ENCODE results near the gene ITCH. TPM values are rescaled to one million over a fixed set of nuclear protein-coding genes. Genes with fewer than 3 reads are reported as not detected.
"Not testable (repeated sequence)": the region's sequence is repeated elsewhere in the genome, so short reads cannot be mapped to it uniquely, and the experiment has no call there.

The ITCH gene
- total RNA-seq, 4 donors from 2014 or later: 50.3 to 64.3 (median 52.8) TPM

GRCh38 chr20:34495307-34495706 lies 132.2 kb downstream of the ITCH start:
- Histone ChIP-seq H3K4me1 (no peaks in the 10 kb centered on the region), H3K9me3 (peaks cover 0 to 4% (median 1%) of the 10 kb centered on the region in 4 donors), H3K27me3 (no peaks in the 10 kb centered on the region), H3K36me3 (peaks cover 7 to 89% (median 56%) of the 10 kb centered on the region in 4 donors), H3K4me3 (no peak overlapping the region), H3K27ac (replicated peaks in 1 of 4) (no peak overlapping the region)
- no peak for TF ChIP-seq EP300 (IDR thresholded peaks at IDR 0.05)
- no peak for TF ChIP-seq POLR2A (IDR thresholded peaks at IDR 0.05; ENCODE audit: low read depth)
- TF ChIP-seq, protein P1, sequence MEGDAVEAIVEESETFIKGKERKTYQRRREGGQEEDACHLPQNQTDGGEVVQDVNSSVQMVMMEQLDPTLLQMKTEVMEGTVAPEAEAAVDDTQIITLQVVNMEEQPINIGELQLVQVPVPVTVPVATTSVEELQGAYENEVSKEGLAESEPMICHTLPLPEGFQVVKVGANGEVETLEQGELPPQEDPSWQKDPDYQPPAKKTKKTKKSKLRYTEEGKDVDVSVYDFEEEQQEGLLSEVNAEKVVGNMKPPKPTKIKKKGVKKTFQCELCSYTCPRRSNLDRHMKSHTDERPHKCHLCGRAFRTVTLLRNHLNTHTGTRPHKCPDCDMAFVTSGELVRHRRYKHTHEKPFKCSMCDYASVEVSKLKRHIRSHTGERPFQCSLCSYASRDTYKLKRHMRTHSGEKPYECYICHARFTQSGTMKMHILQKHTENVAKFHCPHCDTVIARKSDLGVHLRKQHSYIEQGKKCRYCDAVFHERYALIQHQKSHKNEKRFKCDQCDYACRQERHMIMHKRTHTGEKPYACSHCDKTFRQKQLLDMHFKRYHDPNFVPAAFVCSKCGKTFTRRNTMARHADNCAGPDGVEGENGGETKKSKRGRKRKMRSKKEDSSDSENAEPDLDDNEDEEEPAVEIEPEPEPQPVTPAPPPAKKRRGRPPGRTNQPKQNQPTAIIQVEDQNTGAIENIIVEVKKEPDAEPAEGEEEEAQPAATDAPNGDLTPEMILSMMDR (IDR thresholded peaks at IDR 0.05): no peak
- TF ChIP-seq POLR2AphosphoS5 (IDR thresholded peaks at IDR 0.05): no peak
- intact Hi-C loops (cut with DNase I): no loop called here
- 95% methylated on average over 7 of the region's 7 CpGs for WGBS
- no peak for DNase-seq (ENCODE audit: extremely low spot score)

GRCh38 chr20:34495916-34496315 lies 132.8 kb downstream of the ITCH start:
- H3K36me3 ChIP-seq: peaks cover 3 to 89% (median 53%) of the 10 kb centered on the region in 4 donors
- peaks cover 0 to 10% (median 1%) of the 10 kb centered on the region in 4 donors for H3K9me3 ChIP-seq
- H3K4me1 ChIP-seq: no peaks in the 10 kb centered on the region
- intact Hi-C loops (cut with DNase I): no loop called here
- TF ChIP-seq POLR2A (IDR thresholded peaks at IDR 0.05; ENCODE audit: low read depth) (no peak), POLR2AphosphoS5 (IDR thresholded peaks at IDR 0.05) (no peak), EP300 (IDR thresholded peaks at IDR 0.05) (no peak)
- TF ChIP-seq, protein P1 (IDR thresholded peaks at IDR 0.05): no peak
- 90% methylated on average over 1 of the region's 1 CpG for WGBS
- no peak for DNase-seq (ENCODE audit: extremely low spot score)
- no peaks in the 10 kb centered on the region for H3K27me3 ChIP-seq
- no peak overlapping the region for H3K4me3 ChIP-seq
- H3K27ac ChIP-seq (replicated peaks in 1 of 4): no peak overlapping the region

GRCh38 chr20:34497596-34497995 lies 134.5 kb downstream of the ITCH start:
- 98% methylated on average over 6 of the region's 6 CpGs for WGBS
- DNase-seq (ENCODE audit: extremely low spot score); H3K4me1 ChIP-seq; H3K27me3 ChIP-seq; H3K4me3 ChIP-seq; intact Hi-C loops (cut with DNase I); H3K27ac ChIP-seq (replicated peaks in 1 of 4): not testable (repeated sequence)
- Histone ChIP-seq H3K36me3 (peaks cover 3 to 85% (median 44%) of the 10 kb centered on the region in 4 donors), H3K9me3 (peaks cover 0 to 14% (median 1%) of the 10 kb centered on the region in 4 donors)

- 96% methylated on average over 1 of the region's 1 CpG for WGBS
- Histone ChIP-seq H3K4me1 (no peaks in the 10 kb centered on the region), H3K9me3 (peaks cover 0 to 14% (median 1%) of the 10 kb centered on the region in 4 donors), H3K4me3 (no peak overlapping the region), H3K27ac (replicated peaks in 1 of 4) (no peak overlapping the region), H3K27me3 (no peaks in the 10 kb centered on the region), H3K36me3 (peaks cover 7 to 76% (median 38%) of the 10 kb centered on the region in 4 donors)
- TF ChIP-seq POLR2A (IDR thresholded peaks at IDR 0.05; ENCODE audit: low read depth): no peak
- TF ChIP-seq, protein P1 (IDR thresholded peaks at IDR 0.05): no peak
- no peak for TF ChIP-seq POLR2AphosphoS5 (IDR thresholded peaks at IDR 0.05)
- no peak for TF ChIP-seq EP300 (IDR thresholded peaks at IDR 0.05)
- DNase-seq (ENCODE audit: extremely low spot score): no peak
- intact Hi-C loops (cut with DNase I): no loop called here
These were observed 137.8 kb downstream of the ITCH start for GRCh38 chr20:34500823-34501222.

GRCh38 chr20:34506480-34506879 lies 143.4 kb downstream of the ITCH start:
- Histone ChIP-seq H3K36me3 (peaks cover 15 to 59% (median 45%) of the 10 kb centered on the region in 4 donors), H3K4me1 (peaks cover 0 to 8% (median 0%) of the 10 kb centered on the region in 4 donors), H3K4me3 (no peak overlapping the region), H3K27ac (replicated peaks in 1 of 4) (no peak overlapping the region), H3K27me3 (no peaks in the 10 kb centered on the region), H3K9me3 (no peaks in the 10 kb centered on the region)
- intact Hi-C loops (cut with DNase I): no loop called here
- TF ChIP-seq POLR2AphosphoS5 (IDR thresholded peaks at IDR 0.05): no peak
- no peak for DNase-seq (ENCODE audit: extremely low spot score)
- WGBS: 75% methylated on average over 3 of the region's 3 CpGs
